WTC11 (cell line): ENCODE measurements around the gene CACNA1B.
"Not testable (repeated sequence)": the region's sequence is repeated elsewhere in the genome, so short reads cannot be mapped to it uniquely, and the experiment has no call there.

Source experiments
- SP1 ChIP-seq: sonication (generic); formaldehyde crosslinking; conservative IDR thresholded peaks from 2 replicates; pipeline ENCODE4 v1.8.1; 2022; ENCODE audit warnings: missing genetic modification reagents
- USF1 ChIP-seq: sonication (generic); formaldehyde crosslinking; IDR thresholded peaks from 2 replicates; pipeline ENCODE4 v1.8.0; 2022; ENCODE audit warnings: mild to moderate bottlenecking, missing genetic modification reagents
- ZBTB43 ChIP-seq: sonication (generic); formaldehyde crosslinking; IDR thresholded peaks from 2 replicates; pipeline ENCODE4 v1.8.1; 2023; ENCODE audit warnings: mild to moderate bottlenecking, missing genetic modification reagents

GRCh38 chr9:138155788-138156187 is 278.2 kb downstream of the CACNA1B start:
- TF ChIP-seq SP1, ZBTB43, USF1 (CRISPR knock-in tag): not testable (repeated sequence)
